Measurements from ENCODE around the gene ANKRD66. TPM values are rescaled to one million over a fixed set of nuclear protein-coding genes. Genes with fewer than 3 reads are reported as not detected.

The ANKRD66 gene
- total and polyA plus RNA-seq, 2 donors (not counting 3 experiments of a cell fraction or from before 2014, with no cell fraction given), result not detected

DNA sequence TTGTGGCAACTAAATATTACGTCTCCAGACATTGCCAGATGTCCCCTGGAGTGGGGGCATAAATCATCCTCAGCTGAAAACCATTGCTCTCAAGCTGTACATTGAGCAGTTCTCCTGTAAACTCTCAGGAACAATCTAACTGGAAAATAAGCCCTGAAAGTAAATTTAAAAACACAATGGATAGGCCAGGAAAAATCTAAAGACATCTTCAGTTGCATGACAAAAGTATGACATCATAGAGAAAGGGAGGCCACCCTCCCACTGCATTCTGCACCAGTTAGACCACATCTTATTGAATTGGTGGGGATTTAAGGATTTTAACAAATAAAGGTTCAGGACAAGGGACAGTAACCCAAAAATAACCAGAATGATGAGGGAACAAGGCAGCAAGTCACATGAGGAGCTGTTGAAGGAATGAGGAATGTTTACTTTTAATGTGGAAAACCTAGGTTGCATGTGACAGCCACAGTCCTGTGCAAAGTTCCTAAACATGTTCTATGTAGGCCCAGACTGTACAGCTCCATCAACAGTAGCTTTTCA lies 16.9 kb upstream of the ANKRD66 start:
- FAIRE-seq, result no peak

More for the DNA sequence above, 16.9 kb upstream of the ANKRD66 start:
- Histone ChIP-seq H2AFZ (ENCODE audit: low read depth, low read length) (no peak overlapping the region), H3K9me3 (replicated peaks; ENCODE audit: control insufficient read depth, insufficient read depth, low read length) (no peaks in the 10 kb centered on the region), H3K9ac (replicated peaks; ENCODE audit: extremely low read depth, insufficient read depth, low read length) (no peak overlapping the region), H3K9me1 (replicated peaks; ENCODE audit: control insufficient read depth, extremely low read depth, insufficient read depth, low read length) (no peaks in the 10 kb centered on the region), H3K27me3 (ENCODE audit: control insufficient read depth in 2 of 2, insufficient read depth in 2 of 2, low read length in 2 of 2) (peaks cover 20 to 35% of the 10 kb centered on the region in 2 experiments), H3K4me3 (replicated peaks in 1 of 3; ENCODE audit: insufficient read depth in 1 of 3, low read depth in 1 of 3, low read length in 3 of 3) (no peak overlapping the region), H3K4me2 (ENCODE audit: insufficient read depth, low read length) (no peak overlapping the region), H3K36me3 (ENCODE audit: control insufficient read depth in 2 of 2, extremely low read depth in 1 of 2, insufficient read depth in 2 of 2, low read length in 2 of 2) (no peaks in the 10 kb centered on the region), H4K20me1 (replicated peaks; ENCODE audit: control insufficient read depth, extremely low read depth, insufficient read depth, low read length) (no peaks in the 10 kb centered on the region), H3K79me2 (ENCODE audit: control insufficient read depth, insufficient read depth, low read length) (no peaks in the 10 kb centered on the region), H3K27ac (ENCODE audit: insufficient read depth, low read depth, low read length) (no peak overlapping the region), H3K4me1 (ENCODE audit: control insufficient read depth, extremely low read depth, insufficient read depth, low read length) (peaks cover 3% of the 10 kb centered on the region)
- ChIA-PET CTCF (no interaction called here), POLR2A (no interaction called here)
- TF ChIP-seq, protein P1, sequence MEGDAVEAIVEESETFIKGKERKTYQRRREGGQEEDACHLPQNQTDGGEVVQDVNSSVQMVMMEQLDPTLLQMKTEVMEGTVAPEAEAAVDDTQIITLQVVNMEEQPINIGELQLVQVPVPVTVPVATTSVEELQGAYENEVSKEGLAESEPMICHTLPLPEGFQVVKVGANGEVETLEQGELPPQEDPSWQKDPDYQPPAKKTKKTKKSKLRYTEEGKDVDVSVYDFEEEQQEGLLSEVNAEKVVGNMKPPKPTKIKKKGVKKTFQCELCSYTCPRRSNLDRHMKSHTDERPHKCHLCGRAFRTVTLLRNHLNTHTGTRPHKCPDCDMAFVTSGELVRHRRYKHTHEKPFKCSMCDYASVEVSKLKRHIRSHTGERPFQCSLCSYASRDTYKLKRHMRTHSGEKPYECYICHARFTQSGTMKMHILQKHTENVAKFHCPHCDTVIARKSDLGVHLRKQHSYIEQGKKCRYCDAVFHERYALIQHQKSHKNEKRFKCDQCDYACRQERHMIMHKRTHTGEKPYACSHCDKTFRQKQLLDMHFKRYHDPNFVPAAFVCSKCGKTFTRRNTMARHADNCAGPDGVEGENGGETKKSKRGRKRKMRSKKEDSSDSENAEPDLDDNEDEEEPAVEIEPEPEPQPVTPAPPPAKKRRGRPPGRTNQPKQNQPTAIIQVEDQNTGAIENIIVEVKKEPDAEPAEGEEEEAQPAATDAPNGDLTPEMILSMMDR (IDR thresholded peaks at IDR 0.05; ENCODE audit: extremely low read depth in 1 of 2, insufficient read depth in 1 of 2, low read depth in 1 of 2, low read length in 2 of 2), result no peak
- no peak for TF ChIP-seq POLR2A (IDR thresholded peaks at IDR 0.05; ENCODE audit: low read depth, low read length)
- no peak for TF ChIP-seq FOS (IDR thresholded peaks at IDR 0.05; ENCODE audit: borderline replicate concordance, insufficient read depth, low read length)
- no peak for TF ChIP-seq GATA2 (IDR thresholded peaks at IDR 0.05; ENCODE audit: insufficient read depth, insufficient read length, low read depth, low read length)
- no peak for TF ChIP-seq EZH2 (IDR thresholded peaks at IDR 0.05; ENCODE audit: borderline replicate concordance, low read depth, low read length, severe bottlenecking)
- no peak for TF ChIP-seq MAX (IDR thresholded peaks at IDR 0.05; ENCODE audit: insufficient read depth, insufficient read length)
- no peak for TF ChIP-seq POLR2AphosphoS5 (IDR thresholded peaks at IDR 0.05; ENCODE audit: insufficient read depth, low read depth, low read length)
- intact Hi-C loops (cut with micrococcal nuclease) (no loop called here), dilution Hi-C loops (cut with MboI; ENCODE audit: extremely low pct_ligation_motif_present, low sequenced_read_pairs) (no loop called here)
- BruUV-seq (replicated peaks), result no TSS peak
- DNase-seq (ENCODE audit: low read depth, low spot score), result no peak
